ENCODE results near the gene MKRN2.
"Not testable (repeated sequence)": the region's sequence is repeated elsewhere in the genome, so short reads cannot be mapped to it uniquely, and the experiment has no call there.

Gene MKRN2

GRCh38 chr3:12556690-12557472, at the start of gene MKRN2:
Gene MKRN2, plus strand, starts transcription at chr3:12557087. Its CDS starts 64 bp downstream, at chr3:12557151.
- DNase-seq (ENCODE audit: low read depth in 2 of 3, low spot score in 1 of 3): peak; percentile 79 to 83 (median 80)

GRCh38 chr3:12507591-12508281, 49.2 kb upstream of the MKRN2 start:
- DNase-seq (ENCODE audit: low read depth in 2 of 3, low spot score in 1 of 3): no peak

DNA sequence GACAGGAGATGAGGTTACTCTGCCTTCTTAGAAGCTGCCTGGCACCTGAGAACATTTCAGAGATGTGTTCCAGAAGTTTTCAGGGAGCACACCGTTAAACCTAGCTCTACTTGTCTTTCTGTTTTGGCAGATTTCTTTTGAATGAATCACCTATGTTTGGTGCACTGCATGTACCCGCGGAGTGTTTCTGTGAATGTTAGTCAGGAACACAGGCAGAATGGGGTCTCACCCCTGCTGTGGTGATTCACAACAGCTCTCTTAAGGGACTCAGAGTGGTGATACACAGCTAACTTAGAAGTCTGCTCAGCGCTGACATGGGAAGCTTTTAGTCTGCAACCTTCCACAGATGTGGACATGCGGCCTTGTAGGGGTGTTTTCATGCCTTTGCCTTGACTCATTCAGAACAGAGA, 48.6 kb upstream of the MKRN2 start:
- no peak for DNase-seq (ENCODE audit: low read depth in 2 of 3, low spot score in 1 of 3)

GRCh38 chr3:12509466-12509865, 47.4 kb upstream of the MKRN2 start:
- no peak for DNase-seq (ENCODE audit: low read depth in 2 of 3, low spot score in 1 of 3)

GRCh38 chr3:12512534-12513118, 44.3 kb upstream of the MKRN2 start:
- DNase-seq (ENCODE audit: low read depth in 2 of 3, low spot score in 1 of 3): no peak

GRCh38 chr3:12513694-12514446, 43.0 kb upstream of the MKRN2 start:
- DNase-seq (ENCODE audit: low read depth in 2 of 3, low spot score in 1 of 3): no peak

DNA sequence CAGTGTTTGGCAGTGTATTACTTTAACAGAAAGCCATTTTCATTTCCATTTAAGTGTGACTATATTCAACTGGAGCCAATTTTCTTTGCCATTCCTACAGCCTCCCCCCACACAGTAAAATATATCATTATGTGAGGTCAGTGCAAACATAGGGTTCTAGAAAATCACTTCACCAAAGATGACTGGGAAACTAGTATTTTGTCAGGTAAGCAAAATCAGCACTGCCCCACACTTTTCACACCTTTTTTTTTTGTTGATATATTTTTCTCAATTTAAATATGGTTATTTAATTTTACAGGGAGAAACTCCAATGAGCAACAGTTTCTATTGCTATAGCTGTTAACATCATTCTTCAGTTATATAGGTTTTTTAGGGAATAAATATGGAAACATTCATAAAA, 41.3 kb upstream of the MKRN2 start:
- DNase-seq (ENCODE audit: low read depth in 2 of 3, low spot score in 1 of 3): no peak

DNA sequence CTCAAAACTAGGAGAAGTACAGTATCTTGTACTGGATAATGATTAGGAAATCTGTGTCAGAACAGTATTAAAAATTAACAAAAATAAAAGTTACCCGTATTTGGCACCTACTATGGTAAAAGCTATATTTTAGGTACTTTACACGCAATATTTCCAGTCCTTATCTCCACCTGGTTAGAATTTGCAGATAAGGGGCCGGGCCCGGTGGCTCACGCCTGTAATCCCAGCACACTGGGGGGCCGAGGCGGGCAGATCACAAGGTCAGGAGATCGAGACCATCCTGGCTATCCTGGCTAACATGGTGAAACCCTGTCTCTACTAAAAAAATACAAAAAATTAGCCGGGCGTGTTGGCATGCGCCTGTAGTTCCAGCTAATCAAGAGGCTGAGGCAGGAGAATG, 40.0 kb upstream of the MKRN2 start:
- no peak for DNase-seq (ENCODE audit: low read depth in 2 of 3, low spot score in 1 of 3)

GRCh38 chr3:12518261-12519028, 38.4 kb upstream of the MKRN2 start:
- no peak for DNase-seq (ENCODE audit: low read depth in 2 of 3, low spot score in 1 of 3)

DNA sequence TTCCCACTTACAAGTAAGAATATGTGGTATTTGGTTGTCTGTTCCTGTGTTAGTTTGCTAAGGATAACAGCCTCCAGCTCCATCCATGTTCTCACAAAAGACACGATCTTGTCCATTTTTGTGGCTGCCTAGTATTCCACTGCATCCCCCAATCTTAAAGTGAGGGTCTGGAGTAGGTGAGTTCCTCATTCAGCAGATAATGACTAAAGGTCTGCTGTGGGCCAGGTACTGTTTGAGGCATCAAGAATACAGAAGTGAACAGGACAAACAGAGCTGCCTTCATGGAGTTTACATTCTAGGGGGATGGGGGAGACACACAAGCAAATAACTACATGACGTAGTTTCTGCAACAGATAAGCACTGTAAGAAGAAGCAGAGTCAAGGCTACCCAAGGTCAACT, 35.9 kb upstream of the MKRN2 start:
- no peak for DNase-seq (ENCODE audit: low read depth in 2 of 3, low spot score in 1 of 3)

DNA sequence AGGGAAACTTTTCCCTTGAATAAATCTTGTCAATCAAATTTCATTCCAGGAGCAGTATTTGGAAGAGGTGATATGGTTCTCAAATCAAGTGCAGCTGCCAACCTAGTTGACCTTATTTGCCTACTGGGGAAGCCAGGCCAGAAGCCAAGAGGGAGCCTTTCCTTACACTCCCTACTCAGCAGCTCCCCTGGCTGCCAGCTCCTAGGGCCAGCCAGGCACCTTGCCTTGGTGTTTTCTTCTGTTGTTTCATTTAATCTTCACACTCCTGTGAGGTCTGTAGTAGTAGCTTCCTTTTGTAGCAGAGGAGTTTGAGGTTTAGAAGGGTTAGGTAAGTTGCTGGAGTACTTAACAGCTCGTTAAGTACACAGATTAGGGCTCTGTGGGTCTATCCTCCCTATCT, 34.2 kb upstream of the MKRN2 start:
- DNase-seq (ENCODE audit: low read depth in 2 of 3, low spot score in 1 of 3): no peak

DNA sequence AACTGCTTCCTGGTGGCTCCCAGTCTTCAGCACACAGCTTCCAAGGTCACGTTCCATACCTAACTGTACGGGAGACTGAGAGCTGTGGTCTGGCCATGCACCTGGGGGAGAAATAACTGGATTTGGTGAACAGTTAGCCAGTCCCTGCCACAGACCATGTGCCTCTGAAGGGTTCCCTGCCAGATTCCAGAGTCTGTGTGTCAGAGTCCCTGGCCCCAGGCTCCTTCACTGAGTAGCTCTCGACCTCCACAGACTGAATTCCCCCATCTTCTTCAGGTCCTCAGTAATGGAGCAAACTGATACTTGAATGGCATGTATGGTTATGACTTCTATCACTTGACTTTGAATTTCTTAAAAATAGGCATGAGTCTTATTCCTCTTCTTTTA, 29.1 kb upstream of the MKRN2 start:
- DNase-seq (ENCODE audit: low read depth in 2 of 3, low spot score in 1 of 3): no peak

DNA sequence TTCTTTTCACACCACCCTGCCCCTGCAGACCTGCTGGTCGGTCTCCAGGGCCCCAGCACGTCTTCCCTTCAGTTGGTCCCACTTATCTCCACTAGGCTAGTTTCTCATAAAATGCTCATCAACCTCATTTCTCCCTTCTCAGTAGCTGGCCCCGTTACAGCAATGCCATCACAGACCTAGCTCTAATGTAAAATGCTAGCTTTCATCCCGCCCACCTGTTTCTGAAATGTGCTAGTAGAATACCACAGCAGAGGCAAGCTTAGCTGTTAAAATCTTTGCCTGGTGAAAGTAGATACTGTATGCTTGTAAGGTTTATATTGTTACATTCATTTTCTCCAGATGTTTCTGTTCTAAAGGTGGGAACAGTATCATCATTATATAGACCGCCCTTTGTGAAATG, 24.7 kb upstream of the MKRN2 start:
- DNase-seq (ENCODE audit: low read depth in 2 of 3, low spot score in 1 of 3): no peak

- DNase-seq (ENCODE audit: low read depth in 2 of 3, low spot score in 1 of 3): no peak
These were observed 20.5 kb upstream of the MKRN2 start for GRCh38 chr3:12536423-12536822.

GRCh38 chr3:12541625-12542024, 15.3 kb upstream of the MKRN2 start:
- DNase-seq (ENCODE audit: low read depth in 2 of 3, low spot score in 1 of 3): no peak

GRCh38 chr3:12543497-12543896, 13.4 kb upstream of the MKRN2 start:
- DNase-seq (ENCODE audit: low read depth in 2 of 3, low spot score in 1 of 3): not testable (repeated sequence)

GRCh38 chr3:12544652-12545472, 12.0 kb upstream of the MKRN2 start:
- no peak for DNase-seq (ENCODE audit: low read depth in 2 of 3, low spot score in 1 of 3)

DNA sequence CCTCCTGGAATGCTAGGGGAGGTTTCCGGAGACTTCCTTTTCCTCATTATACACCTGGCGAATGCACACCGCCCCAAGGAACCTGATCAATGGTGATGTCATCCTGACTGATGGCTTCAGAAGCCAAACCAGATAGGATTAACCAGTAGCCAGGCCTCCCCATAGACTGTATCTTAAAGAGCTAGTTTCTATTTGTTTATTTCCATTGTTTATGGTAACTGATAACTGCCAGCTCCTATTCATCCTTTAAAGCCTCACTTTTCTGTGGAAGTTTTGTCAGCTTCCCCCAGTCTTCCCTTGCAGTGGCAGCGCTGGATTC, 11.5 kb upstream of the MKRN2 start, which contains the start of gene MKRN2OS:
MKRN2OS (minus strand) TSS at position 27 of the 319 bp plus-strand sequence. CDS start 35 bp downstream, outside the sequence.
- no peak for DNase-seq (ENCODE audit: low read depth in 2 of 3, low spot score in 1 of 3)

GRCh38 chr3:12549971-12550760, 6.7 kb upstream of the MKRN2 start:
- no peak for DNase-seq (ENCODE audit: low read depth in 2 of 3, low spot score in 1 of 3)
